Common myeloid progenitor, CD34-positive (primary cell): ENCODE results near the gene PKDCC.
"Not testable (repeated sequence)": the region's sequence is repeated elsewhere in the genome, so short reads cannot be mapped to it uniquely, and the experiment has no call there.

Source experiments
- CTCF ChIA-PET: fragments of 350-600 bp; sonication (Branson Sonifier 250); formaldehyde crosslinking; loops from one replicate; lab custom pipeline; 2021; ENCODE audit warnings: antibody characterized with exemption; lab: Charles Lee
- POLR2A ChIA-PET: fragments of 350-600 bp; sonication (Branson Sonifier 250); formaldehyde crosslinking; loops from one replicate; lab custom pipeline; 2021; ENCODE audit warnings: antibody characterized with exemption; lab: Charles Lee
- DNase-seq, 3 donors: peaks; one replicate each; pipeline versions ENCODE4 v3.0.0 to v3.0.0-alpha.2; 2013
- H3K27ac ChIP-seq, 2 experiments: 1 replicate in 1 of 2; 2 replicates in 1 of 2; pipeline ENCODE4 v1.7.0; 2013; ENCODE audit warnings: inconsistent platforms in 2 of 2, low read length in 2 of 2, mild to moderate bottlenecking in 2 of 2, low read depth in 1 of 2, moderate library complexity in 1 of 2; ENCODE audit not compliant: severe bottlenecking in 2 of 2, insufficient read depth in 1 of 2, poor library complexity in 1 of 2
- H3K27me3 ChIP-seq, 5 experiments: replicated peaks in 2 of 5; 1 replicate in 3 of 5; 2 replicates in 2 of 5; pipeline versions ENCODE4 v1.6.1 to v1.7.0; 2013; ENCODE audit warnings: low read length in 4 of 5, mild to moderate bottlenecking in 2 of 5, moderate library complexity in 2 of 5, inconsistent platforms in 1 of 5; ENCODE audit not compliant: insufficient read depth in 5 of 5, control insufficient read depth in 4 of 5
- H3K36me3 ChIP-seq, 4 experiments: 1 replicate in 2 of 4; 2 replicates in 2 of 4; pipeline versions ENCODE4 v1.6.1 to v1.7.0; 2013; ENCODE audit warnings: low read length in 3 of 4, control low read depth in 1 of 4, mild to moderate bottlenecking in 1 of 4; ENCODE audit not compliant: control insufficient read depth in 4 of 4, insufficient read depth in 4 of 4
- H3K4me1 ChIP-seq, 4 experiments: 1 replicate in 3 of 4; 2 replicates in 1 of 4; pipeline versions ENCODE4 v1.6.1 to v1.7.1; 2013; ENCODE audit warnings: low read length in 3 of 4, mild to moderate bottlenecking in 3 of 4, control low read depth in 1 of 4, inconsistent platforms in 1 of 4, moderate library complexity in 1 of 4; ENCODE audit not compliant: control insufficient read depth in 4 of 4, insufficient read depth in 4 of 4; ENCODE audit errors: control extremely low read depth in 1 of 4
- H3K4me3 ChIP-seq, 7 experiments: 1 replicate in 4 of 7; 2 replicates in 3 of 7; pipeline versions ENCODE4 v1.5.1 to v1.7.0; 2013; ENCODE audit warnings: mild to moderate bottlenecking in 7 of 7, low read length in 6 of 7, moderate library complexity in 6 of 7, inconsistent platforms in 2 of 7, low read depth in 2 of 7, control low read depth in 1 of 7; ENCODE audit not compliant: insufficient read depth in 4 of 7, control insufficient read depth in 1 of 7; ENCODE audit errors: extremely low read depth in 1 of 7
- H3K9me3 ChIP-seq, 5 experiments: 1 replicate in 4 of 5; 2 replicates in 1 of 5; pipeline versions ENCODE4 v1.6.1 to v1.7.1; 2013; ENCODE audit warnings: low read length in 4 of 5, mild to moderate bottlenecking in 2 of 5, inconsistent platforms in 1 of 5, low read depth in 1 of 5, moderate library complexity in 1 of 5; ENCODE audit not compliant: control insufficient read depth in 4 of 5, insufficient read depth in 2 of 5; ENCODE audit errors: control extremely low read depth in 1 of 5
- WGBS: methylation state at CpG from one replicate; pipeline ENCODE4 v1.1.5; 2013; ENCODE audit not compliant: insufficient coverage; 5-methylcytosine and 5-hydroxymethylcytosine counted together

PKDCC gene

GRCh38 chr2:42082016-42082415 is 34.2 kb downstream of the PKDCC start:
- H3K4me3 ChIP-seq = no peak overlapping the region
- CTCF ChIA-PET = interaction anchor here (0.7 to 17.7 kb wide), 5 partner anchors 12 to 232 kb away, joined by 3 to 505 read pairs (median 4); no protein-coding TSS in a partner anchor
- H3K36me3 ChIP-seq = no peaks in the 10 kb centered on the region

GRCh38 chr2:42084231-42084671 is 36.4 kb downstream of the PKDCC start:
- Histone ChIP-seq H3K4me3 (no peak overlapping the region), H3K27ac (no peak overlapping the region), H3K4me1 (peaks cover 0 to 2% (median 0%) of the 10 kb centered on the region in 4 experiments), H3K36me3 (no peaks in the 10 kb centered on the region), H3K27me3 (no peaks in the 10 kb centered on the region), H3K9me3 (no peaks in the 10 kb centered on the region)
- ChIA-PET POLR2A (no interaction called here), CTCF (interaction anchor here (0.8 to 17.7 kb wide), 5 partner anchors 10 to 243 kb away, joined by 3 to 505 read pairs (median 9); no protein-coding TSS in a partner anchor)
- DNase-seq = no peak
- WGBS = 96% methylated on average over 6 of the region's 6 CpGs

More at GRCh38 chr2:42082016-42082415, 34.2 kb downstream of the PKDCC start:
- POLR2A ChIA-PET = no interaction called here
- DNase-seq = no peak
- H3K4me1 ChIP-seq = peaks cover 0 to 13% (median 5%) of the 10 kb centered on the region in 4 experiments
- H3K9me3 ChIP-seq = no peaks in the 10 kb centered on the region
- 90% methylated on average over 2 of the region's 2 CpGs for WGBS
- no peak overlapping the region for H3K27ac ChIP-seq
- no peaks in the 10 kb centered on the region for H3K27me3 ChIP-seq

GRCh38 chr2:42085070-42085469 is 37.2 kb downstream of the PKDCC start:
- POLR2A ChIA-PET, H3K27ac ChIP-seq, H3K4me1 ChIP-seq, H3K4me3 ChIP-seq, H3K36me3 ChIP-seq, H3K27me3 ChIP-seq, DNase-seq, H3K9me3 ChIP-seq: not testable (repeated sequence)
- CTCF ChIA-PET = interaction anchor here (1.2 to 17.7 kb wide), 8 partner anchors 10 to 249 kb away, joined by 3 to 505 read pairs (median 8); no protein-coding TSS in a partner anchor
- 100% methylated on average over 4 of the region's 4 CpGs for WGBS

DNA sequence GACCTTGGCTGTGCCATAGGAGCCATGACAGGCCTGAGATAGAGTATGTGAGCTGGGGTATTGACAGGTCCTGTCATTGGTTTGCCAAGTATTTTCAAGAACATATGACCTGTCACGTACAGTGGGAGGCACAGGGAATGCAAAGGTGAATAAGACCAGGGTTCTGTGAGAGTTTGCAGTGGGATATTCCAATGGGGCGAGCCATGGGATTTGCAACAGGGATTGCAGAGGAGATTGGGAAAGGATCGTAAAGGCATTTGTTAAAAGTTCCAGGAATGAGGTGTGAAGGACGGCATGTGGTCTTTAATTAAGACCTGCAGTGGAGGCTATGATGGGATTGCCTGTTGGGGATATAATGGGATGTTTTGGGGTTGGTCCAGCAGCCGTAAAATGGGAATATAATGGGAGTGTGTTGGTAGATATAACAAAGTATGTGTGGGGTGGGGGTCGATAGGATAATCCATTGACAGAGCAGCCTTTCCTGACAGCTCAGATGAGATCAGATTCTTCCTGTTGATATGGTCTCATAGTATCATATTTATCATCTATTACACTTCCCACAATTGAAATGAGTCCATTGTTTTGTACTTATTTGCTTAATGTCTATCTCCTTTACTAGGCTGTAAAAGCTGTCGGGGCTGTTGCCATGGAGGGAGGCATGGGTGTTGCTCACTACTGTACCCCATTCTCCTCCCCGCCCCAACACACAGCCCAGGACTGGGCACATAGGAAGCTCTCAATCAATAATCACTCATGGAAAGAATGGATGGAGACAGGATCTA is 38.1 kb downstream of the PKDCC start:
- 100% methylated on average over 6 of the region's 8 CpGs for WGBS
- H3K27ac ChIP-seq = no peak overlapping the region
- peaks cover 0 to 2% (median 0%) of the 10 kb centered on the region in 4 experiments for H3K4me1 ChIP-seq
- H3K36me3 ChIP-seq = no peaks in the 10 kb centered on the region
- POLR2A ChIA-PET = no interaction called here
- CTCF ChIA-PET = interaction anchor here (0.6 to 17.7 kb wide), 21 partner anchors 8 to 283 kb away, joined by 3 to 505 read pairs (median 6); no protein-coding TSS in a partner anchor
- no peaks in the 10 kb centered on the region for H3K9me3 ChIP-seq
- DNase-seq = no peak
- H3K27me3 ChIP-seq = no peaks in the 10 kb centered on the region
- H3K4me3 ChIP-seq = no peak overlapping the region

DNA sequence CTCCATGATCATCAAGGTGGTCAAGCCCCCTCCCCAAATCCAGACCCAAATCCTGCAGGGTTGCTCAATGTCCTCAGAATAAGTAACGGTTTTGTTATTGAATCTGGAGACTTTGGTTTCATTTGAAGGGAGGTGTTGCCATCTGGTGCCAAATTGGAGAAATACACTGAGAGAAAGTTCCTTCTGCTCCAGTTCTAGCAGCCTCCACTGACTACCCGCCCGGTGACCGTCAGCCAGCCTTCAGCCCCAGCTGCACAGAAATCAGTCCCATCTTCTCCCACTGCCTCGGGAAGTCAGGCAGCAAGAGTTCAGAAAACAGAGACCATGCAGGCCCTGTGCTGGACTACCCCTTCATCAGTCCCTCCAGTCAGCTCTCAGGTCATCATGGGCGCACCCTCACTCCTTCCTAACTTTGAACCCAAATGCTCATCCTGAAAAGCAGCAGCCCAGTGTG is 38.7 kb downstream of the PKDCC start:
- Histone ChIP-seq H3K27me3 (no peaks in the 10 kb centered on the region), H3K9me3 (no peaks in the 10 kb centered on the region), H3K36me3 (no peaks in the 10 kb centered on the region), H3K4me1 (peaks cover 0 to 2% (median 0%) of the 10 kb centered on the region in 4 experiments), H3K4me3 (no peak overlapping the region), H3K27ac (no peak overlapping the region)
- CTCF ChIA-PET = interaction anchor here (0.6 to 17.7 kb wide), 25 partner anchors 8 to 282 kb away, joined by 3 to 505 read pairs (median 6); no protein-coding TSS in a partner anchor
- 26% methylated on average over 5 of the region's 6 CpGs for whole genome bisulfite sequencing
- peak; percentile 61 to 82 (median 71) for DNase-seq
- POLR2A ChIA-PET = no interaction called here

GRCh38 chr2:42087137-42087856 is 39.5 kb downstream of the PKDCC start:
- WGBS = no CpG with 5 or more reads among the region's 3 CpGs

More at GRCh38 chr2:42087137-42087856, 39.5 kb downstream of the PKDCC start:
- ChIA-PET POLR2A (interaction anchor here (1.5 kb wide), 1 partner anchor 218 kb away, joined by 4 read pairs; no protein-coding TSS in a partner anchor), CTCF (interaction anchor here (0.8 to 17.7 kb wide), 26 partner anchors 7 to 256 kb away, joined by 3 to 505 read pairs (median 5); no protein-coding TSS in a partner anchor)
- no peaks in the 10 kb centered on the region for H3K27me3 ChIP-seq
- H3K9me3 ChIP-seq = no peaks in the 10 kb centered on the region
- H3K4me3 ChIP-seq = no peak overlapping the region
- H3K4me1 ChIP-seq = peaks cover 0 to 2% (median under 1%) of the 10 kb centered on the region in 4 experiments
- H3K36me3 ChIP-seq = no peaks in the 10 kb centered on the region
- no peak for DNase-seq
- no peak overlapping the region for H3K27ac ChIP-seq
